Measurements from ENCODE around the gene RDX. TPM values are rescaled to one million over a fixed set of nuclear protein-coding genes. Genes with fewer than 3 reads are reported as not detected.
"Not testable (repeated sequence)": the region's sequence is repeated elsewhere in the genome, so short reads cannot be mapped to it uniquely, and the experiment has no call there.

Gene RDX
- total and polyA plus RNA-seq, 2 of the 4 experiments (the other 2 are of a cell fraction) = 61.1 to 72.4 TPM

GRCh38 chr11:110292146-110292545 lies 4.3 kb downstream of the RDX start:
- H2AK9ac ChIP-seq (replicated peaks; ENCODE audit: low read depth, low read length, poor library complexity); H3K4me3 ChIP-seq (ENCODE audit: insufficient read depth, low read depth, low read length); H3K4me2 ChIP-seq (ENCODE audit: low read depth, low read length); intact Hi-C loops (cut with micrococcal nuclease); H2BK20ac ChIP-seq (ENCODE audit: low read depth, low read length); H3K9me3 ChIP-seq (ENCODE audit: control insufficient read depth, insufficient read depth, low read length); H4K91ac ChIP-seq (ENCODE audit: insufficient read depth, low read depth, low read length); POLR2A ChIA-PET (ENCODE audit: unreplicated experiment); H4K5ac ChIP-seq (ENCODE audit: low read depth, low read length); dilution Hi-C loops (cut with HindIII; ENCODE audit: low sequenced_read_pairs, unreplicated experiment); H4K8ac ChIP-seq (ENCODE audit: low read depth in 2 of 2, low read length in 2 of 2); H3K56ac ChIP-seq (ENCODE audit: extremely low read depth, insufficient read depth, low read length); CTCF ChIA-PET; H2BK5ac ChIP-seq (ENCODE audit: low read depth, low read length, poor library complexity, severe bottlenecking); H3K4ac ChIP-seq (ENCODE audit: low read depth, low read length); H3K27ac ChIP-seq (ENCODE audit: insufficient read depth, low read length); H3K9ac ChIP-seq (ENCODE audit: low read depth, low read length); H3K4me1 ChIP-seq (ENCODE audit: control insufficient read depth, insufficient read depth, low read length); H2BK120ac ChIP-seq (ENCODE audit: low read depth, low read length); H3K14ac ChIP-seq (replicated peaks; ENCODE audit: low read depth, low read length); H3K23ac ChIP-seq (ENCODE audit: low read depth, low read length); in situ Hi-C loops (cut with MboI; ENCODE audit: low sequenced_read_pairs); H3K9me1 ChIP-seq (ENCODE audit: insufficient read depth, low read length); H2BK15ac ChIP-seq (ENCODE audit: low read depth, low read length); H2AK5ac ChIP-seq (ENCODE audit: low read depth, low read length); ATAC-seq (ENCODE audit: low read depth); H3K18ac ChIP-seq (ENCODE audit: low read depth, low read length); BruUV-seq (replicated peaks); H2AFZ ChIP-seq (replicated peaks; ENCODE audit: low read length, poor library complexity); DNase-seq; H3K36me3 ChIP-seq (ENCODE audit: control insufficient read depth, insufficient read depth, low read length); H3K27me3 ChIP-seq (ENCODE audit: control insufficient read depth, insufficient read depth, low read length): not testable (repeated sequence)
- peaks cover 3 to 45% of the 10 kb centered on the region in 2 experiments; a peak in 2 of 4 replicates for H3K79me1 ChIP-seq (ENCODE audit: low read depth in 1 of 2, low read length in 2 of 2)
- peaks cover 59% of the 10 kb centered on the region for H4K20me1 ChIP-seq (ENCODE audit: insufficient read depth, low read length)
- WGBS, 2 experiments (ENCODE audit: extremely low coverage in 2 of 2, insufficient read length in 1 of 2) = 100% methylated on average over 2 of the region's 4 CpGs; no CpG with 5 or more reads in 1 of the 2 experiments
